NT2/D1 (cell line): ENCODE results near the gene TMEFF1.

ENCODE experiments used
- DNase-seq: peaks from one replicate; pipeline ENCODE4 v3.0.0-alpha.2; 2011; ENCODE audit warnings: low read depth, low spot score
- H3K27me3 ChIP-seq: 2 replicates; pipeline ENCODE4 v1.6.0; 2011; ENCODE audit warnings: mild to moderate bottlenecking; ENCODE audit not compliant: insufficient read length, insufficient read depth
- H3K36me3 ChIP-seq: 2 replicates; pipeline ENCODE4 v1.6.1; 2011; ENCODE audit warnings: mild to moderate bottlenecking, low read length, mixed read lengths; ENCODE audit not compliant: insufficient read depth, insufficient read length
- H3K4me1 ChIP-seq: 2 replicates; pipeline ENCODE4 v1.5.1; 2011; ENCODE audit not compliant: insufficient read depth, insufficient read length
- H3K4me3 ChIP-seq: 2 replicates; pipeline ENCODE4 v1.5.1; 2011; ENCODE audit warnings: low read depth; ENCODE audit not compliant: insufficient read length
- H3K9ac ChIP-seq: 2 replicates; pipeline ENCODE4 v1.6.0; 2011; ENCODE audit warnings: low read depth; ENCODE audit not compliant: insufficient read length
- H3K9me3 ChIP-seq: 2 replicates; pipeline ENCODE4 v1.5.1; 2011; ENCODE audit warnings: mild to moderate bottlenecking, low read length; ENCODE audit not compliant: insufficient read depth
- SUZ12 ChIP-seq: IDR thresholded peaks from 2 replicates; pipeline ENCODE4 v1.6.1; 2011; ENCODE audit not compliant: insufficient read length, insufficient read depth; ENCODE audit errors: extremely low read depth
- YY1 ChIP-seq: IDR thresholded peaks from 2 replicates; pipeline ENCODE4 v1.6.1; 2011; ENCODE audit not compliant: insufficient read length, insufficient read depth
- ZNF274 ChIP-seq: IDR thresholded peaks from 2 replicates; pipeline ENCODE4 v1.6.1; 2011; ENCODE audit warnings: mild to moderate bottlenecking, low read depth, low read length

TMEFF1 gene

DNA sequence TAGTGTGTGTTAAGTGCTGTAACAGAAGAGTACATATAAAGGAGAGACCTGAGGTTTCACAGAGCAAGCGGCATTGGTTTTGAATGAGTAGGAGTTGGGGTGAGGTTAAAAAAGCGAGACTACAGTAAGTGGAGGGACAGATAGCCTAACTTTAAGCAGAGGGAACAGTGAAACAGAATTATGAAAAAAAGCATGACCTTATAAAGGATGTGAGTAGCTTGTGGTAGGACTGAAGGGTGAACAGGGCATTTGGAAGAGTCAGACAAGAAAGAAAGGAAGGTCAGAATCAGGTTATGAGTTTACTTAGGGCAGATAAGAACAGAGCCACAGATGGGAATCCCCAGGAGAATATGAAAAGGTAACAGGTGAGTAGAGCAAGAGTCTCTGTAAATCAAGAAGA lies 23.5 kb upstream of the TMEFF1 start:
- H3K4me1 ChIP-seq: no peaks in the 10 kb centered on the region
- no peak overlapping the region for H3K9ac ChIP-seq
- no peak for DNase-seq
- H3K27me3 ChIP-seq: no peaks in the 10 kb centered on the region
- H3K9me3 ChIP-seq: no peaks in the 10 kb centered on the region
- no peak for TF ChIP-seq SUZ12
- no peak for TF ChIP-seq YY1
- no peak for TF ChIP-seq ZNF274
- H3K4me3 ChIP-seq: no peak overlapping the region
- peaks cover 64% of the 10 kb centered on the region for H3K36me3 ChIP-seq

DNA sequence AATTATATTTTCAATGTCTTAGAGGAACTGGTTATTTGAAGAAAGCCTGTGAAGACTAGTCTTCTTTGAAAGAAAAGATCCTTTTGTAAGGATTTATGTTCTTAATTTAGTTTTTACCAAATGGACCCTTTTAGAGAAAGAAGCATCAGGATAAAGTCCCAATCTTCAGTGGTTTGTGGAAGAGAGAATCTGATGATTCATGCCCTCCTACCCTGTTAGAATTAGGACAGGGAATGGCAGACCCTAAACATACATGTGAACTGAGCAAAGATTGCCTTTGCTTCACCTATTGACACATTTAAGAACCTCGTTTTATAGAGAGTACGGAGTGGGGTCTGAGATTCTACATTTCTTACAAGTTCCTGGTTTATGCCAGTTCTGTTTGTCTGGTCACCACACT lies 20.1 kb upstream of the TMEFF1 start:
- Histone ChIP-seq H3K36me3 (peaks cover 49% of the 10 kb centered on the region), H3K9ac (no peak overlapping the region), H3K4me3 (no peak overlapping the region), H3K27me3 (no peaks in the 10 kb centered on the region), H3K4me1 (no peaks in the 10 kb centered on the region), H3K9me3 (no peaks in the 10 kb centered on the region)
- no peak for TF ChIP-seq ZNF274
- TF ChIP-seq SUZ12: no peak
- no peak for TF ChIP-seq YY1
- DNase-seq: no peak

DNA sequence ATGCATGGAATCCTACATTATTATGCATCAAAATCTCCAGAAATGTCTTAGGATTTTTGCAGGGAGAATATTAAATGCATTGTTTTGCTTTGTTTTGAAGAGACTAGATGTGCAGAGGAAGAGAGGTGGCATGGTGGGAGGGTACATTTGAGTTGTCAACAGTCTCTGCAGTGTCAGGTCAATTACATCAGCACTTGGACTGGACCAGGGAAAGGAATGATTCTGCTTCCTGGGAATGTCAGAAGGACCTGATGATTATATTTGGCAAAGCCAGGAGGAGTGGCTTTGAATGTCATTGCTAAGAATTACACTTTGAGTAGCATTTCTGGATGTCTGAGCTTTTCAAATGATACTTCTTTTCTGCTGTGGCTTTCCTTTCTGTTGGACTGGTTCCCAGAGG lies 17.5 kb upstream of the TMEFF1 start:
- no peaks in the 10 kb centered on the region for H3K4me1 ChIP-seq
- H3K4me3 ChIP-seq: no peak overlapping the region
- H3K9me3 ChIP-seq: no peaks in the 10 kb centered on the region
- H3K36me3 ChIP-seq: peaks cover 30% of the 10 kb centered on the region
- no peak overlapping the region for H3K9ac ChIP-seq
- DNase-seq: no peak
- TF ChIP-seq SUZ12 (no peak), ZNF274 (no peak), YY1 (no peak)
- no peaks in the 10 kb centered on the region for H3K27me3 ChIP-seq

DNA sequence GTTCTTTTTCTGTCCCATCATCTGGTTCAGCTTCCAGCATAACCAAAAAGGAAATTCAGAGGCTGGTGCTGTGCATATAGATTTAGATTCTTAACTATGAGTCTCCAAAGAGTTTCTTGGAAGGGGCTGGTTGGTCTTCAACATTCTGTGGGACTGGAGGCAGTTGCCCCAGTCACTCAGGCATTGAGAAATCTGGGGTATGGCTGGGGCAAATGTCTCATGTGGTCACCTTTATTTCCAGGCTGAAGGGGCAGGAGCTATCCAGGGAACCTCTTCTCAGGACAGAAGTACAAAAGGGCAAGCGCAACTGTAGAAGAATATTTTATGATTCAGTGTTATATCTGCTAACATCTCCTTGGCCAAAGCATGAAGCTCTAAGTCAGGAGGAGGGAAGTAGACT lies 15.4 kb upstream of the TMEFF1 start:
- TF ChIP-seq YY1 (no peak), SUZ12 (no peak), ZNF274 (no peak)
- no peak for DNase-seq

DNA sequence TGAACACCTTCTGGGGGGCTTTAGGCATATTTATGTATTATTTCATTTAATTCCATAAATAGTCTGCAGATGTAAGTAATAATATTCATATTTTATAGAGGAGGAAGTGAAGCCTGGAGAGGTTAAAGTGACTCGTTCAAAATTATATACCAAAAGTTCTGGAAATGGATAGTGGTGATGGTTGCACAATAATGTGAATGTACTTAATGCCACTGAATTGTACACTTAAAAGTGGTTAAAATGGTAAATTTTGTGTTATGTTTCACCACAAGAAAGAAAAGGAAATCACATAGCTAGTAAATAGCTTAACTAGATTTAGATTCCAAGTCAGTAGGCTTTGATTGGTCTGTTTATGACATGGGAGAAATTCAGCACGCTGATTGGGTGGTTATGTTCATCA lies 13.0 kb upstream of the TMEFF1 start:
- H3K9me3 ChIP-seq: no peaks in the 10 kb centered on the region
- no peak for DNase-seq
- no peaks in the 10 kb centered on the region for H3K4me1 ChIP-seq
- H3K9ac ChIP-seq: no peak overlapping the region
- TF ChIP-seq SUZ12 (no peak), ZNF274 (no peak), YY1 (no peak)
- no peak overlapping the region for H3K4me3 ChIP-seq
- no peaks in the 10 kb centered on the region for H3K27me3 ChIP-seq
- H3K36me3 ChIP-seq: no peaks in the 10 kb centered on the region

More for the DNA sequence above, 15.4 kb upstream of the TMEFF1 start:
- H3K36me3 ChIP-seq: peaks cover 15% of the 10 kb centered on the region
- H3K9me3 ChIP-seq: no peaks in the 10 kb centered on the region
- no peak overlapping the region for H3K9ac ChIP-seq
- H3K4me3 ChIP-seq: no peak overlapping the region
- H3K27me3 ChIP-seq: no peaks in the 10 kb centered on the region
- no peaks in the 10 kb centered on the region for H3K4me1 ChIP-seq

DNA sequence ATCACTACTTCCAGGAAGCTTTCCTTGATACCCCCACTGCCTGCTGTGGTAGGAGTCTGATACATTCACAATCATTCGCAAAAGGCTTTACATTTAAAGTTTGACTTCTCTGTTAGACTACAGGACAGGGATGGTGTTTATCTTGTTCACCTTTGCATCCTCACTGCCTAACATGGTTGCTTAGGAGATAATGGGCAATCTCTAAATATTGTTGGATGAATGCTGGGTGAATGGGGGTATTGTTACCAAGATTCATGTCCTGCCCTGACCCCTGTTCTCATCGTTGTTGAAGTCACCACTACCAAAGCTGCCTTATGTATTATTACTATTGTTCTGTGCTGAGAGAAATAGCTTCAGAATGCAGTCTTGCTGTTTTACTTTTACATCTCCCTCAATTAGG lies 7.7 kb upstream of the TMEFF1 start:
- DNase-seq: no peak

DNA sequence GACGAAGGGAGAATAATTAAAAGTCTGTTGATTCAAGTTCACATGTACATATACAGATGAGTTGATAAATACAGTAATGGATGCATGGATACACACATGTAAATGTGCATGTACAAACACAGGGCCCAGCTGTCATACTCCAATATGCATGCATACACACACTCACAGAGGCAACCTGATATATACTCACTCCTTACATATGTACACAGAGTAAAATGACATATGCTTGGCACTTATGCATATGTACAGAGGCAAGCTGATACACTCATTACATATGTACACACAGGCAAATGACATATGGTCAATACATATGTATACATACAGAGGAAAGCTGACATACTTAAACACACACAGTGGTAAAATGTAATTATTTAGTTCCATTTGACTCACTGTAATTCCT lies 7.2 kb upstream of the TMEFF1 start:
- Histone ChIP-seq H3K36me3 (no peaks in the 10 kb centered on the region), H3K4me3 (no peak overlapping the region), H3K27me3 (no peaks in the 10 kb centered on the region), H3K4me1 (no peaks in the 10 kb centered on the region), H3K9me3 (no peaks in the 10 kb centered on the region), H3K9ac (no peak overlapping the region)
- DNase-seq: no peak
- TF ChIP-seq ZNF274: no peak
- TF ChIP-seq YY1: no peak
- no peak for TF ChIP-seq SUZ12

More for the DNA sequence above, 7.7 kb upstream of the TMEFF1 start:
- H3K4me3 ChIP-seq: no peak overlapping the region
- H3K4me1 ChIP-seq: no peaks in the 10 kb centered on the region
- no peaks in the 10 kb centered on the region for H3K36me3 ChIP-seq
- TF ChIP-seq ZNF274 (no peak), YY1 (no peak), SUZ12 (no peak)
- no peak overlapping the region for H3K9ac ChIP-seq
- no peaks in the 10 kb centered on the region for H3K27me3 ChIP-seq
- no peaks in the 10 kb centered on the region for H3K9me3 ChIP-seq
